Subcutaneous adipose tissue (tissue), 4 donors: Measurements from ENCODE around the gene SMG6. TPM values are rescaled to one million over a fixed set of nuclear protein-coding genes. Genes with fewer than 3 reads are reported as not detected.

Source experiments
- CTCF ChIP-seq: fragments of 450-650 bp; IDR thresholded peaks from one replicate; pipeline ENCODE4 v1.5.1; 2016; ENCODE audit warnings: low read depth, mild to moderate bottlenecking, control low read depth, antibody characterized with exemption, moderate library complexity
- total RNA-seq, 4 donors: library from RNA; depleted of rRNA; stranded (reverse); fragments of >200 nt; gene quantifications; one replicate each; pipeline ENCODE4 v1.1.0, GENCODE V29; 2016

The SMG6 gene
- total RNA-seq, 4 donors from 2014 or later, result 14.5 to 50.7 (median 19.4) TPM

GRCh38 chr17:2243953-2244352 is 59.6 kb downstream of the SMG6 start:
- no peak for TF ChIP-seq CTCF

- TF ChIP-seq CTCF, result no peak
Observed at GRCh38 chr17:2241823-2242222, 61.8 kb downstream of the SMG6 start.

- no peak for TF ChIP-seq CTCF
Observed at GRCh38 chr17:2240541-2240940, 63.0 kb downstream of the SMG6 start.

- TF ChIP-seq CTCF, result no peak
Observed at GRCh38 chr17:2239882-2240430, 63.6 kb downstream of the SMG6 start.

- TF ChIP-seq CTCF, result no peak
Observed at GRCh38 chr17:2239170-2239551, 64.4 kb downstream of the SMG6 start.

GRCh38 chr17:2238432-2239169 is 65.0 kb downstream of the SMG6 start:
- TF ChIP-seq CTCF, result no peak

GRCh38 chr17:2237950-2238349 is 65.6 kb downstream of the SMG6 start:
- no peak for TF ChIP-seq CTCF
